Suprapubic skin (tissue), 4 donors: ENCODE results near the gene CXCL12. TPM values are rescaled to one million over a fixed set of nuclear protein-coding genes. Genes with fewer than 3 reads are reported as not detected.

ENCODE experiments used
- DNase-seq, 2 donors: peaks; one replicate each; pipeline ENCODE4 v3.0.0-alpha.2; 2019; ENCODE audit warnings: low spot score in 2 of 2
- H3K27ac ChIP-seq: fragments of 200-600 bp; sonication (generic); one replicate; pipeline ENCODE4 v1.5.1; 2019
- H3K27me3 ChIP-seq: fragments of 200-600 bp; sonication (generic); one replicate; pipeline ENCODE4 v1.5.1; 2019
- H3K36me3 ChIP-seq: fragments of 200-600 bp; sonication (generic); one replicate; pipeline ENCODE4 v1.5.1; 2019
- H3K4me1 ChIP-seq: fragments of 200-600 bp; sonication (generic); one replicate; pipeline ENCODE4 v1.5.1; 2019
- H3K4me3 ChIP-seq: fragments of 200-600 bp; sonication (generic); one replicate; pipeline ENCODE4 v1.5.1; 2019; ENCODE audit warnings: mild to moderate bottlenecking
- H3K9me3 ChIP-seq: fragments of 200-600 bp; sonication (generic); one replicate; pipeline ENCODE4 v1.5.1; 2019
- CTCF ChIP-seq, 2 donors: fragments of 200-600 bp in 1 of 2; fragments of 450-650 bp in 1 of 2; sonication (generic) in 1 of 2; IDR thresholded peaks; one replicate each; pipeline ENCODE4 v1.5.1; 2016 to 2019; ENCODE audit warnings: antibody characterized with exemption in 2 of 2, mild to moderate bottlenecking in 1 of 2, moderate library complexity in 1 of 2
- EP300 ChIP-seq: sonication (generic); formaldehyde crosslinking; IDR thresholded peaks from one replicate; pipeline ENCODE4 v1.6.1; 2017; ENCODE audit warnings: antibody characterized with exemption
- POLR2A ChIP-seq, 2 donors: fragments of 450-650 bp; IDR thresholded peaks; one replicate each; pipeline ENCODE4 v1.6.1; 2017; ENCODE audit warnings: antibody characterized with exemption in 2 of 2, mild to moderate bottlenecking in 2 of 2, moderate library complexity in 2 of 2
- POLR2AphosphoS5 ChIP-seq, 3 donors: sonication (generic); formaldehyde crosslinking; IDR thresholded peaks; one replicate each; pipeline ENCODE4 v1.6.1; 2017; ENCODE audit warnings: antibody characterized with exemption in 3 of 3
- WGBS: methylation state at CpG from one replicate; pipeline ENCODE4 v1.1.5; 2018; 5-methylcytosine and 5-hydroxymethylcytosine counted together
- total RNA-seq, 4 donors: library from RNA; depleted of rRNA; stranded (reverse); fragments of >200 nt; gene quantifications; one replicate each; pipeline ENCODE4 v1.1.0, GENCODE V29; 2016

The CXCL12 gene
- total RNA-seq, 4 donors from 2014 or later = 13.9 to 44.7 (median 27.6) TPM

- Histone ChIP-seq H3K27me3 (no peaks in the 10 kb centered on the region), H3K9me3 (no peaks in the 10 kb centered on the region), H3K27ac (no peak overlapping the region), H3K4me3 (no peak overlapping the region), H3K4me1 (no peaks in the 10 kb centered on the region), H3K36me3 (no peaks in the 10 kb centered on the region)
- DNase-seq = peak in 1 of 2 donors; percentile 44
- TF ChIP-seq CTCF (IDR thresholded peaks at IDR 0.05) (no peak), POLR2AphosphoS5 (IDR thresholded peaks at IDR 0.05) (no peak), POLR2A (IDR thresholded peaks at IDR 0.05) (no peak), EP300 (no peak)
- WGBS = 72% methylated on average over 7 of the region's 7 CpGs
Measured at GRCh38 chr10:44396671-44397191, 11.8 kb upstream of the CXCL12 start.

- TF ChIP-seq POLR2A (IDR thresholded peaks at IDR 0.05) (no peak), EP300 (no peak), CTCF (IDR thresholded peaks at IDR 0.05) (no peak), POLR2AphosphoS5 (IDR thresholded peaks at IDR 0.05) (no peak)
- H3K4me3 ChIP-seq = no peak overlapping the region
- peak in 1 of 2 donors; percentile 43 for DNase-seq
- H3K36me3 ChIP-seq = no peaks in the 10 kb centered on the region
- no peaks in the 10 kb centered on the region for H3K4me1 ChIP-seq
- H3K27ac ChIP-seq = no peak overlapping the region
- no peaks in the 10 kb centered on the region for H3K9me3 ChIP-seq
- WGBS = 90% methylated on average over 11 of the region's 11 CpGs
- H3K27me3 ChIP-seq = no peaks in the 10 kb centered on the region
Measured at GRCh38 chr10:44395902-44396670, 11.2 kb upstream of the CXCL12 start.

GRCh38 chr10:44395396-44395795, 10.5 kb upstream of the CXCL12 start:
- Histone ChIP-seq H3K4me1 (no peaks in the 10 kb centered on the region), H3K4me3 (no peak overlapping the region), H3K27ac (no peak overlapping the region), H3K27me3 (no peaks in the 10 kb centered on the region), H3K36me3 (no peaks in the 10 kb centered on the region), H3K9me3 (no peaks in the 10 kb centered on the region)
- TF ChIP-seq EP300 (no peak), POLR2AphosphoS5 (IDR thresholded peaks at IDR 0.05) (no peak), POLR2A (IDR thresholded peaks at IDR 0.05) (no peak), CTCF (IDR thresholded peaks at IDR 0.05) (no peak)
- no peak for DNase-seq
- 80% methylated on average over 4 of the region's 5 CpGs for WGBS

GRCh38 chr10:44394696-44395381, 9.9 kb upstream of the CXCL12 start:
- Histone ChIP-seq H3K4me3 (no peak overlapping the region), H3K9me3 (no peaks in the 10 kb centered on the region), H3K4me1 (no peaks in the 10 kb centered on the region), H3K27ac (no peak overlapping the region), H3K27me3 (no peaks in the 10 kb centered on the region), H3K36me3 (no peaks in the 10 kb centered on the region)
- no peak for DNase-seq
- TF ChIP-seq CTCF (IDR thresholded peaks at IDR 0.05) (no peak), POLR2AphosphoS5 (IDR thresholded peaks at IDR 0.05) (no peak), EP300 (no peak)
- WGBS = 87% methylated on average over 4 of the region's 4 CpGs
